ENCODE measurements around the gene MICB.
"Not testable (repeated sequence)": the region's sequence is repeated elsewhere in the genome, so short reads cannot be mapped to it uniquely, and the experiment has no call there.

DNA sequence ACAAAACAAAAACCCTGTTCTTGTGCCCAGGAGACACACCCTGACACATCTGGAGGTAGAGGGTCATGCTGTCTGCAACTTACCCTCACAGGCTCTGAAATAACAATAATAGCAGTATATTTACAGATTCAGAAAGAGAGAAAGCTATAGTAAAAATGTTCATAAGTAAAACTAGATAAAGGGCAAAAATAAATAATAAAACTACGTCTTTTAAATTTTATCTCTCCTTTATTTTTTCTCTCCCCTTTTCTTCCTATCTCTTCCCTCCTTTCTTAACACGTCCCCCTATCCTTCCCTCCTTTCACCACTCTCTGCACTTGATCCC, 4.4 kb upstream of the MICB start:
- TF ChIP-seq POLR2A, CTCF, POLR2AphosphoS5 (IDR thresholded peaks at IDR 0.05): not testable (repeated sequence)
